ENCODE results near the gene PPP1R9A.

DNA sequence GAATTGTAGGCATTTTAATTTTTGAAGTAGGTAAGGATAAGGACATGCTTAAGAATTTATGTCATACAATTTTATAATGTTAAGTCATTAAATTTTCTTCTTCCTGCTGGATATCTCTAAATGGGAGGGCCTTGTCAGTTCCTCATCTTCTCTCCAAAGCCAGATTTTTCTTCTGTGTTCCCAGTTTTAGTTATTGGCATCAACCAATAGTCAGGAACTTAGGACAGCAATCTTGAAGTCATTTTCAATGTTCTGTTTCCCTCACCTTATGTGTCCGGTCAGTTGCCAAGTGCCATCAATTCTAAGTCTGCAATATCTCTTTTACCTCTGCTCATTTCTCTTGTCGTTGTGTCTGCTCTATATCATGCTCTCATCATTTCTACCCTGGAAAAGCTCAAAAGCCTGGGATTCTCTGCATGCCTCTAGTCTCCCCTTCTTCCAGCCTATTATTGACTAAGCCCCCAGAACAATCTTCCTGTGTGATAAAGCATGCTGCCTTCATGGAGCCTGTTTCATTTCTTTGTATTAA lies 145.2 kb downstream of the PPP1R9A start:
- TF ChIP-seq GATA3 (IDR thresholded peaks at IDR 0.05; ENCODE audit: low read depth, low read length): no peak
- no peak for TF ChIP-seq GATA2 (IDR thresholded peaks at IDR 0.05; ENCODE audit: low read depth, low read length)

Measured in SH-SY5Y (cell line).